GM19328 (cell line): ENCODE measurements around the gene SNRNP200.

Source experiments
- ATAC-seq: cut with Tn5 transposase; IDR thresholded peaks from one replicate; pipeline ENCODE4 v1.9.1; 2021; ENCODE audit warnings: mild to moderate bottlenecking, moderate library complexity; ENCODE audit not compliant: unreplicated experiment

The SNRNP200 gene

GRCh38 chr2:96305091-96305978 is at the start of gene SNRNP200:
Gene SNRNP200 (minus strand): TSS chr2:96305546. CDS start chr2:96305437, 109 bp downstream.
- peak; percentile 95 for ATAC-seq

DNA sequence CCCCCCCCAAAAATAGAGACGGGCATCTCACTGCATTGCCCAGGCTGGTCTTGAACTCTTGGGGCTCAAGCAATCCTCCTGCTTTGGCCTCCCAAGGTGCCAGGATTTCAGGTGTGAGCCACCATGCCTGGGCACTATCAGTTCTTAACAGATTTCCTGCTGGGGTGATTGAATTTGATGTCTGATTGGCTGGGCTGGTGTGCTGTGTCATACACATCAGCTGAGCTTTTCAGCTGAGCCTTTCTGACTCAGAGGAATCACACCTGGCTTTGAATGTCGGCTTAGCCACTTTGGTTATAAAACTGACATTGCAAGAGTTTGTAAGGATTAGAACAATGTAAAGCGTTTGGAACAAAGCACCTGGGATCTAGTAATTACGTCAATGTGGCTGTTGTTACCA is 49.1 kb upstream of the SNRNP200 start:
- no peak for ATAC-seq

- ATAC-seq = no peak
These were observed 48.3 kb upstream of the SNRNP200 start for GRCh38 chr2:96353606-96354101.

- no peak for ATAC-seq
These were observed 47.8 kb upstream of the SNRNP200 start for GRCh38 chr2:96353032-96353561.

DNA sequence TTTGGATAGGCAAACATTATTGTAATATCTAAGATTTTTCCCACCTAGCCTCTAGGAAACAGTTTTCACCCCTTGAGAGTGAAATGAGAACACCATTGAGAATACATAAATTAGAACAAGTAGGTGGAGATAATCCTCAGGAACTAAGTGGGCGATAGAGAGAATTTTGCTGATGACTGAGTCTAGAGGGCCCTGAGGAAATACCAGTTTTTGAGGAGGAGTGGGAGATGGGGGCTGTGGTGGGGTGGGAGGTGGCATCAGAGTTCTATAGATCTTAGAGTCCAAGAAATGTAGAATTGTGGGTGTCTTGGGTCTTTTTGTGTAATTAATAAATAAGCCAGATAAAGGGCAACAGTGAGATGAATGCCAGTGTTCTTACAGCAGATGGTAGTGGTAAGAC is 42.0 kb upstream of the SNRNP200 start:
- ATAC-seq = no peak

DNA sequence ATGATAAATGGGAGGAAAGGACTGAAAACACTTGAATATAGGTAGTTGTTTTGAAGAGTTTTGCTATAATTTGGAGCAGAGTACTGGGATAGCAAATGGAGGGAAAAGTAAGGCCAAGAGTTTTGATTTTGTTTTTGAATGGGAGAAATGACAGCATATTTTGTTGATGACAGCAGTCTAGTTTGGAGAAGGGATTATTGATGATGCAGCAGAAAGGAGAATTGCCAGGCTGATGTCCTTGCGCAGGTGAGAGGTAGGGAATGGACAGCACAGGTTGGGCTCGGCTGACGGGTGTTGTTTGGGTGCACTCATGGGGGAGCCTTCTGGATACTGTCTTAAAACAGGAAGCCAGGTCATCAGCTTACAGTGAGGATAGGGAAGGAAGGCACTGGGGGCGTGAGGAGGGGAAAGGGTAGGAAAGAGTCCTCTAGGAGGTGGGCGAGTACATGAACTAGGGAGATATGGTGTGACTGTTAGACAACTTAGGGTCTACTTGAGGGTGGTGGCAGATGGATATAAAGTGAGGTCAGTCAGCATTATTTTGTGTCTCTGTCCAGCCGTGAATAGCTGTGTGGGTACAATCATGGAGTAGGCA is 40.6 kb upstream of the SNRNP200 start:
- ATAC-seq = no peak

DNA sequence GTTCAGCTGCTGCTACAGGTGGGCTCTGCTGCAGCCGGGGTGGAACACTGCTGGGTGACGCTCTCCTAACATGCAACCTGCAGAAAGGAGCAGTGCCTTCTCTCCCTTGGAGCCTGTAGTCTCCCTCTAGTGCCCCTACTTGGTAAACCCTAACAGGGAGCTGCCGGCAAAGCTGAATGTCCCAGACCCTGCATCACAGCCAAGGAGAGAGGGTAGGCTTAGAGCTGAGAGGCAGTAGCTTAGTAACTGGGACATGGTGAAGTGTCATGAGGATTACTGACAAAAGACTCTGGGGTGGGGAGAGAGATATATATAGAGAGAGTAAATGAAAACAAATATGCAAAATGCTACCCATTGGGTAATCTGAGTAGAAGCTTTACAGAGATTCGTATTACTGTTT is 40.1 kb upstream of the SNRNP200 start:
- no peak for ATAC-seq

- ATAC-seq = peak; percentile 70
These were observed 38.7 kb upstream of the SNRNP200 start for GRCh38 chr2:96344011-96344410.

DNA sequence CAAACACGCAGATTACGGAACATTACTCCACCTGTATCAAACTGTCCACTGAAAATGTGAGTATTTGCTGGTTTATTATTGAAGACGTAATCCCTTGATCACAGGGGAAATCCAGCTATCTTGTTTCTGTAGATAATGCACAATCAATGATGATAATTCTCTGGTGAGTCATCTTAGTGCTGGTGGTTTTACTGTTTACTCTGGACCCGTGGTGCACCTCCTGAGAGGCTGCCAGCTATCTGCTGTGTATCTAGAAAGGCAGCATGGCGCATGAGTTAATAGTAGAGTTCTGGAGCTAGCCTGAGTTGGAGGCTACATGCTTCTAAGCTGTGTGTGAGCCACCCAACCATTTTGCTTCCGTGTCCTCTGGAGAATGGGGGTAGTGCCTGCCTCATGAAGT is 36.7 kb upstream of the SNRNP200 start:
- ATAC-seq = no peak

GRCh38 chr2:96341641-96342040 is 36.3 kb upstream of the SNRNP200 start:
- no peak for ATAC-seq

DNA sequence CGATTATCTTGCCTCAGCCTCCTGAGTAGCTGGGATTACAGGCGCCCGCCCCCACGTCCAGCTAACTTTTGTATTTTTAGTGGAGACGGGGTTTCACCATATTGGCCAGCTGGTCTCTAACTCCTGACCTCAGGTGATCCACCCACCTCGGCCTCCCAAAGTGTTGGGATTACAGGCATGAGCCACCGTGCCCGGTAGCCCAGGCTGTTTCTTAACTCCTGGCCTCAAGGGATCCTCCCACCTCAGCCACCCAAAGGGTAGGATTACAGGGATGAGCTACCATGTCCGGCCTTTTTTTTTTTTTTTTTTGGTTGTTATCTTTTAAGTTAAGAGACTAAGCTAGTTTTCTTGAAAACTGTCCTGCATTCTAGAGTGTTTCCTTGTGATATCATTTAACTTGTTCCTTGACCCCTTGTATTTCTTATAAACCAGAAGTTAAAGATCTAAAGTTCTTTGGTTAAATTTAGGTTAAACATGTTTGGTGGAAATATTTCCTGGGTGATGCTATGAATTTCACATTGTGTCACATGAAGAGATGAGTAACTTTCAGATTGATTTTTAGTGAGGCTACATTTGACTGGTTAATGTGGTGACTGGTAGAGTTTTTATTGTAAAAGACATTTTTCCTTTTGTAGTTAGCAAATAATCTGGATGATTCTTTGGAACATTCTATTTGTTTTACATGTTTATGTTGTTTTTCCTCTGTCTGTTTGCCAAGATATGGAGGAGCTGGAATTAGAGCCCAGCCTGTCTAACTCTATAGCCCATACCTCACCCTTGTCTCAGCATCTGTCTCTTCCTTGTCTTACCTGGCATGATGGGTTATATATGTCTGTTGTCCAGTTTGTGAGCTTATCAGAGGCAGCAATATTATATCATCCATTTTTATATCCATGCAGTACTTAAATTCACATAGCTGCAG is 35.4 kb upstream of the SNRNP200 start:
- ATAC-seq = no peak

DNA sequence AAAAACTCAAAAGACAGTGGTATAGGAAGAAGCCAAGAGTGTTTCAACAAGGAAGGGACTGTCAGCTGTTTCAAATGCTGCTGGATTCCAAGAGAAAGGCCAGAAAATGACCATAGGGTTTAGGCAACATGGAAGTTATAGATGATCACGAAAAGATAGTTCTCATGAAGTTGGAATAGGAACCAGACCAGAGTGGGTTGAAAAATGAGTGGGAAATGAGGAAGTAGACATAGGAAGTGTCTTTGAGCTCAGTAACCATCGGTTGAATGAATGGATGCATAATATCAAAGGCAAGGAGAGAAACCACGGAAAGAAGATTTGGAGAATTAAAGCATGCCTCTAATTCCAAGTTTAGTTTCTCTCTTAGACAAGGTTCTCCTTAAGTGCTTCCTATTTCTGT is 31.5 kb upstream of the SNRNP200 start:
- no peak for ATAC-seq

DNA sequence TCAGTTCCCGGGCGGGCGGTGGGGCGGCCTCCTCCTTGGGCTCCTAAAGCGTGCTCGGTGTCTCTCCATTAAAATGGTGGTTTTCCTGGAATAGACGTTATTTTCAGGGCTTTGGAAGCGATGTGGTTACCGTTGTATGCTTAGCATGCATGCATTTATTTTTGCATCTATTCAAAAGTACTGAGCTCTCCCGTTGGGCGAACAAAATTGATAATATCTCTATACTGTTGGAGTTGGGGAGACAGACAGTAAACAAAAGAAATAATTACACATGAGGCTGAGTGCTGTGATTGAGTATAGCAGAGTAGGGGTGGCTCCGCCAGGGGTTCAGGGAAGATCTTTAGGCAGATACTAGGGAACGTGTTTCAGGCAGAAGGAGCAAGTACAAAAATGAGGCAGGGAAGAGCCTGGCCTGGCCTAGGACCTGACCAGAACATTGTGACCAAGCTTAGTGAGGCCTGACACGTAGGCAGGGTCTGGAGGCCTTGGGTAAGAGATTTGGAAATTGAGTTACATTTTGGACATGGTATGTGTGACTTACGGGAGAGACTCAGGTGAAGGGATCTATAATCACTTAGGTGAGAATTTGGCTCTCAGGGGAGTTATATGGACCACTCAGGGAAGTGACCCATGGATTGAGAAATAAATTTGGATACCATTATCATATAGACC is 30.9 kb upstream of the SNRNP200 start:
- ATAC-seq = no peak

DNA sequence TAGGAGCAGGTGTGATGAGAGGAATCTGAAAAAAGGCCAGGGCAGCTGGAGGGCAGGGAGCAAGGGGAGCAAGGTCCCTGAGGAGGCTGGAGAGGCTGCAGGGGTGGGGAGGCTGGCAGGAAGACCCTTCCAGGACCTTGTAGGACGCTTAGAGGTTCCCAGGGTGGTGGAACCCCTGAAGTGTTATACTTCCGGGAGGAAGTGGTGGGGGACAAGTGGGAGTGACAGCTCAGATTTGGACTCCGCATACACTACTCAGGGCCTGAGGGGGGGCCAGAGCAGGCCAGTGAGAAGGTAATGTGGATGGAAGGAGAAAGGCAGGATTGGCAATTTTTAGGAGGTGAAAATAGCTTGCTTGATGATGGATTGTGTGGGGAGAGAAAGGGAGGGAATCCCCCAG is 28.4 kb upstream of the SNRNP200 start:
- ATAC-seq = no peak

DNA sequence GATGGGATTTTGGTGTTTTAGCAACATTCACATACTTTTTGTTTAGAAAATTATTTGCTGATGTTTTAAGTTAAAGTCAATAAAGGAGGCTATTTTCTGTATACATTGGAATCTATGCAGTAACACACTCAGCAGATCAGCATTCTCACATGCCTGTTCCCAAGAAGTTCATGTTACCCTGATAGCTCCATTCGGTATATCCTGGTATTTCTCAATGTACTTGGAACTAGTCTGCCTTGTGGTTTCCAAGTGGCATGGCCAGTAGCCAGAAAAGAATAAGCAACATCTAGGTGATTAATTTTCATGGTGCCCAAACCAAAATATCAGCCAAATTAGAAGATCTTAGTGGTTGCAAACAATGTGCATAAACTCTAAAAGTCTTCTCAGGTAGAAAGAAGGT is 25.1 kb upstream of the SNRNP200 start:
- ATAC-seq = no peak

DNA sequence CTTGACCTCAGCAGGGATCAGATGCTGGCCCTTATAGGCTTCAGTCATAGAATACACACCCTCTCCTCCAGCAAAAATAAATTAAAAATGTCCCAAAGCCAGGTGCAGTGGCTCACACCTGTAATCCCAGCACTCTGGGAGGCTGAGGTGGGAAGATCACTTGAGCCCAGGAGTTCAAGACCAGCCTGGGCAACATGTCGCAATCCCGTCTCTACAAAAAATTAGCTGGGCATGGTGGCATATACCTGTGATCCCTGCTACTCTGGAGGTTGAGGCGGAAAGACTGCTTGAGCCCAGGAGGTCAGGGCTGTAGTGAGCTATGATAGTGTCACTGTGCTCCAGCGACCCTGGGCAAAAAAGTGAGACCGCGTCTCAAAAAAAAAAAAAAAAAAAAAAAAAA is 24.5 kb upstream of the SNRNP200 start:
- no peak for ATAC-seq

DNA sequence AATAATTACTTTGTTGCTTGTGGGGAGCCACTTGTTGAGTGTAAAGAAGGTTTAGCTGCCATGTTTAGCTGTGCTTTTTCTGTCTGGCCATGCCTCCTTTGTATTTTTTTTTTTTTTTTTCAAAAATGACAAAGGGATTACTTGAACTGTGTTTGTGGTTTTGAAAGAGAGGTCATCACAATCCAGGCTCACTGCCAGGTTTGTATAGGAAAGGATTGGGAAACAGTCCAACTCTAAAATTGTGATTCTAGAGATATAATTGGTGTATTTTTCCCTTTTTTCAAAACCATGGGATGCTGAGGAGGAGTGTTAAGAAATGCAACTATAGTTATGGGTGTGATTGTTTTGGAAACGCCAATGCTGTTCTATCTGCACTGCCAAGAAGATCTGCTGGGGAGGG is 24.1 kb upstream of the SNRNP200 start:
- ATAC-seq = no peak

- no peak for ATAC-seq
These were observed 21.9 kb upstream of the SNRNP200 start for GRCh38 chr2:96326990-96327820.

DNA sequence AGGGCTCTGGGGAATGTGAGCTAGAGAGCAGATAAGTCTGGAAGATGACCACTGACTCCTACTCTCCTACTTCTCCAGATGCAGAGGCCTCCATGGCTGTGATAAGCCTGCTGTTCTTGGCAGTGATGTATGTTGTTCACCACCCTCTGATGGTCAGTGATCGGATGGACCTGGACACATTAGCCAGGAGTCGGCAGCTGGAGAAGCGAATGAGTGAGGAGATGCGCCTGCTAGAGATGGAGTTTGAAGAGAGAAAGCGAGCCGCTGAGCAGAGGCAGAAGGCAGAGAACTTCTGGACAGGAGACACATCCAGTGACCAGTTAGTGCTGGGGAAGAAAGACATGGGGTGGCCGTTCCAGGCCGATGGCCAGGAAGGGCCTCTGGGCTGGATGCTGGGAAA is 21.2 kb upstream of the SNRNP200 start:
- ATAC-seq = no peak

- ATAC-seq = no peak
These were observed 20.5 kb upstream of the SNRNP200 start for GRCh38 chr2:96325884-96326255.
